NOMO-1 treated with DMSO at 0.1 percent for 48 hours (cell line): ENCODE data around the gene RPL11.
"Not testable (repeated sequence)": the region's sequence is repeated elsewhere in the genome, so short reads cannot be mapped to it uniquely, and the experiment has no call there.

Source experiments
- DNase-seq: peaks from one replicate; lab custom pipeline; 2025; ENCODE audit not compliant: unreplicated experiment; lab: John Stamatoyannopoulos, UW

RPL11 gene

DNA sequence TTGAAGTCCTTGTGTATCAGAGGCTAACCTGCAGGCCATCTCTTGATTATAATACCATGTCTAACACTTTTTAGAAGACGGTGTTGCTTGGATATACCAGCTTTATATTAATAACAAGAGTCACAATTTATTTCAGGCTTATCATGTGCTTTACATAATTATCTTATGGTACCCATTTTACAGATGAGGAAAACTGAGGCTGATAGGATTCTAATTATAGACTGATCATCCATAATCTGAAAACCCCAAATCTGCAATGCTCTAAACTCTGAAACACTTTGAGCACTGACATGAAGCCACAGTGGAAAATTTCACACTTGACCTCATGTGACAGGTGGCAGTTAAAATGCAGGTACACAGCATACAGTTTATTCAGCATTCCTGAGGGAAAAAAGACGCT lies 7.2 kb upstream of the RPL11 start:
- no peak for DNase-seq

DNA sequence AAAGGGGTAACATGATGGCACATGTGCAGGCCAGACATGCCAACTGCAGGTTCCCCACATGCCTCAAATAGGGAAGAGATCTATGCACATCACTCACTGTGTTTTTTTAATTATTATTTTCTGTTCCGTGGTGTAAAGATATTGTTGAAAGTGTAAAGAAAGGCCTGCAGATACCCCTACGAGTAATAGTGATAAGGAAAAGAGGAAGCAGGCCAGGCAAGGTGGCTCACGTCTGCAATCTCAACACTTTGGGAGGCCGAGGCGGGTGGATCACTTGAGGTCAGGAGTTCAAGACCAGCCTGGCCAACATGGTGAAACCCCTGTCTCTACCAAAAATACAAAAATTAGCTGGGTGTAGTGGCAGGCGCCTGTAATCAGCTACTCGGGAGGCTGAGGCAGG lies 6.4 kb upstream of the RPL11 start:
- DNase-seq = not testable (repeated sequence)

DNA sequence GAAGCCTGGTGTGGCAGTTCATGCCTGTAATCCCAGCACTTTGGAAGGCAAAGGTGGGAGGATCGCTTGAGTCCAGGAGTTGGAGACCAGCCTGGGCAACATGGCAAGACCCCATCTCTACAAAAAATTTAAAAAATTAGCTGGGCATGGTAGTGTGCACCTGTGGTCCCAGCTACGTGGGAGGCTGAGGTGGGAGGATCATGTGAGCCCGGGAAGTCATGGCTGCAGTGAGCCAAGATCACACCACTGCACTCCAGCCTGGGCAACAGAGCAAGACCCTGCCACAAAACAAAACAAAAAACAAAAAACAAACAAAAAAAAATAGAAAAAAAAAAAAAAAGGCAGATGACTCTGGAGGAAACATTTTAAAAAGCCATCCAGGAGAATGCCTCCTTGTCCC lies 3.9 kb upstream of the RPL11 start:
- DNase-seq = not testable (repeated sequence)

DNA sequence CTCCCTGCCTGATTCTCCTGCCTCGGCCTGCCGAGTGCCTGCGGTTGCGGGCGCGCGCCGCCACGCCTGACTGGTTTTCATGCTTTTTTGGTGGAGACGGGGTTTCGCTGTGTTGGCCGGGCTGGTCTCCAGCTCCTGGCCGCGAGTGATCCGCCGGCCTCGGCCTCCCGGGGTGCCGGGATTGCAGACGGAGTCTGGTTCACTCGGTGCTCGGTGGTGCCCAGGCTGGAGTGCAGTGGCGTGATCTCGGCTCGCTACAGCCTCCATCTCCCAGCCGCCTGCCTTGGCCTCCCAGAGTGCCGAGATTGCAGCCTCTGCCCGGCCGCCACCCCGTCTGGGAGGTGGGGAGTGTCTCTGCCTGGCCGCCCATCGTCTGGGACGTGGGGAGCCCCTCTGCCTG lies 3.3 kb upstream of the RPL11 start:
- not testable (repeated sequence) for DNase-seq

DNA sequence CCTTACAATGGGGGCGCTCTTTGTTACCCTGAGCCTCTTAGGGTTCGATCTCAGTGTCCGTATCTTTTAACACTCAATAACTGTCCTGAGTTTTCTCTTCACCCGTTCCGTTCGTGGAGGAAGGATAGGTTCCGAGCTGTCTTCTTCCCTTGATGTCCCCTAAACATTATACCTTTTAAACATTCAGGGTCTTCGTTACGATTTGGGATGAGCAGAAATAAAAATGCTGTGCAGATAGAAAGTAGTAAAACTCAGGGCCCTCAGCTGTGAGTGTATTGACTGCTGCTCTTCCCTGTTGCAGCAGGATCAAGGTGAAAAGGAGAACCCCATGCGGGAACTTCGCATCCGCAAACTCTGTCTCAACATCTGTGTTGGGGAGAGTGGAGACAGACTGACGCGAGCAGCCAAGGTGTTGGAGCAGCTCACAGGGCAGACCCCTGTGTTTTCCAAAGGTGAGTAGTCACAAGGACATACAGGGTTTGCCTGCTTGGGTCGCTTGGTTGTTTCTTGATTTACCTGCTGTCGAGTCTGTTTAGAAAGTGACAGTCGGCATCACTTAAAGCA lies 784 bp downstream of the RPL11 start:
- DNase-seq = no peak

DNA sequence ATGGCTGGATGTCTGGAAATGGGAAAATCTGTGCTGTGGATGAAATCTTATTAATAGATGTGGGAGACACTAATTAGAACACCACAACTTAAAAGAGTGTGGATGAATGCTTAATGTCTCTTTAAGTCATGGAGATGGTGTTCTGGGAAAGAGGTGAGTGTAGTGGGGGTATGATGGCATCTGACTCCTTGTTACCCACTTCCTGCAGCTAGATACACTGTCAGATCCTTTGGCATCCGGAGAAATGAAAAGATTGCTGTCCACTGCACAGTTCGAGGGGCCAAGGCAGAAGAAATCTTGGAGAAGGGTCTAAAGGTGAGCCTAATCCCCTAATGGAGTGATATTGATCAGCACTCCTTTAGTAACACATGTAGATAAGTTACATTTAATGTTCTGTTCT lies 2.0 kb downstream of the RPL11 start:
- no peak for DNase-seq

DNA sequence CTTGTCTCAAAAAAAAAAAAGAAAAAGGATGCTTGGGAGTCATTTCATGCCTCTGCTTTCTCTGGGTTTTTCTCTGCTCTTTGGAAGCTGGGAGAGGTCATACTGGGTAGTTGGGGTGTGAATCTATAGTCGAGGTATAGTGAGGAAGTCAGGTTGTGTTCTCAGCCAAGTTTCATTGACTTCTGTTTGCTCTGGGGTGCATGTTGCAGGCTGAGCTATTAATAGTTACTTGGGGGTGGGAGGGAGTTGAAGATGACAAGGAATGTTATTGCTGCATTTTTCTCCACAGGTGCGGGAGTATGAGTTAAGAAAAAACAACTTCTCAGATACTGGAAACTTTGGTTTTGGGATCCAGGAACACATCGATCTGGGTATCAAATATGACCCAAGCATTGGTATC lies 2.8 kb downstream of the RPL11 start:
- DNase-seq = no peak

DNA sequence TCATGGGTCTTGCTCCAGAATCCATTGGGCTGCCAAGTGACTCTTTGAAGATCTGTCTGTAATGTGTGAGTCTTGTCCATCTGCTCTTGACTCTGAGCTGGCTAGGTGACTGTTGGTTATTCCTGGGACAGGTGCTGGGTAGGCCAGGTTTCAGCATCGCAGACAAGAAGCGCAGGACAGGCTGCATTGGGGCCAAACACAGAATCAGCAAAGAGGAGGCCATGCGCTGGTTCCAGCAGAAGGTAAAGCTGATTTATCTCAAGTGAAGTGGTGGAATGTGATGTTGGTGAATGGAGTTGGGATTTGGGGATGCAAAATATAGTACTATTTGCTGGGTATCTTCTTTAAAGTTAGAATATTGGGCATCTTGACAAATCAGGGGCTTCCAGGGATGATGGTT lies 4.1 kb downstream of the RPL11 start:
- no peak for DNase-seq

DNA sequence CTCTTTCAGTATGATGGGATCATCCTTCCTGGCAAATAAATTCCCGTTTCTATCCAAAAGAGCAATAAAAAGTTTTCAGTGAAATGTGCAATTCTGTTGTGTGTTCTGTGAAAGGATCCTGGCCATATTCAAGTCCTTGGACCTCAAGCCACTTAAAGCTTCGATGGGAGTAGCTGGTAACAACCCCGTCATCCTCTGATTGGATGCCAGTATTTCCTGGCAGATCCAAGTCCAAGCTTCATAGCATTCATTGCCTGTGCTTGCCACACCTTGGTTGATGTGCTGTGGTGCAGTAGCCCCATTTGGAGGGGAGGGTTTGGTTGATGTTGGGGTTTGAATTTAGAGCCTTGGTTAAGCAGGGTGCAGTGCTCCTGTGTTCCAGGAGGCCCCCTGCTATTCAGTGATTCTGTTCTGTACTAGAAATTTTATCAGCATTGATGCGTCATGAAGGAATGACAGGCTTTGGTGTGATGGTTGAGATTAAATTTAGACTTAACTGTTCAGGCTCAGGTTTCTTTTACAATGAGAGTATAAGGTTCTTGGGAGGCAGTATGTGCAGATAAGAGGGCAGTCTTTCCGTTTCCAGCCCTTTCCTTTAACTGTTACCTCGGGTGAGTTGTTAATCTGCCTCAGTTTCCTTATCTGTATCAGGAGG lies 4.9 kb downstream of the RPL11 start:
- DNase-seq = no peak

DNA sequence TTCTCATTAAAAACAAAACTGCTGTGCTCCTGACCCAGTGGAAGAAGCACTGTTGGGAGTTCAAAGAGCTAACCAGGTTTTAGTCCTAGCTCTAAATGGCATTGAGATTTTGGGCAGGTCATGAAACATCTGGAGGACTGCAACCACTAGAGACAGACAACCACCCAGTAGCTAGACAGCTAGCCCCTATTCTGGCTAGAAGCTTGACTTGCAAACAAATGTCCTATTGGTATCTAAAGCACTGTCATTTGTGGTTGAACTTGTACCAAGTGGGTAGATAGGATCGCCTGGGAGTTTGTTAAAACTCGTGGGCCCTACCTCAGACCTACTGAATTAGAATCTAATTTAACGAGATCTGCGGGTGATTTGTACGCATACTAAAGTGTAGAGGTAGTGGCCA lies 6.9 kb downstream of the RPL11 start:
- no peak for DNase-seq

DNA sequence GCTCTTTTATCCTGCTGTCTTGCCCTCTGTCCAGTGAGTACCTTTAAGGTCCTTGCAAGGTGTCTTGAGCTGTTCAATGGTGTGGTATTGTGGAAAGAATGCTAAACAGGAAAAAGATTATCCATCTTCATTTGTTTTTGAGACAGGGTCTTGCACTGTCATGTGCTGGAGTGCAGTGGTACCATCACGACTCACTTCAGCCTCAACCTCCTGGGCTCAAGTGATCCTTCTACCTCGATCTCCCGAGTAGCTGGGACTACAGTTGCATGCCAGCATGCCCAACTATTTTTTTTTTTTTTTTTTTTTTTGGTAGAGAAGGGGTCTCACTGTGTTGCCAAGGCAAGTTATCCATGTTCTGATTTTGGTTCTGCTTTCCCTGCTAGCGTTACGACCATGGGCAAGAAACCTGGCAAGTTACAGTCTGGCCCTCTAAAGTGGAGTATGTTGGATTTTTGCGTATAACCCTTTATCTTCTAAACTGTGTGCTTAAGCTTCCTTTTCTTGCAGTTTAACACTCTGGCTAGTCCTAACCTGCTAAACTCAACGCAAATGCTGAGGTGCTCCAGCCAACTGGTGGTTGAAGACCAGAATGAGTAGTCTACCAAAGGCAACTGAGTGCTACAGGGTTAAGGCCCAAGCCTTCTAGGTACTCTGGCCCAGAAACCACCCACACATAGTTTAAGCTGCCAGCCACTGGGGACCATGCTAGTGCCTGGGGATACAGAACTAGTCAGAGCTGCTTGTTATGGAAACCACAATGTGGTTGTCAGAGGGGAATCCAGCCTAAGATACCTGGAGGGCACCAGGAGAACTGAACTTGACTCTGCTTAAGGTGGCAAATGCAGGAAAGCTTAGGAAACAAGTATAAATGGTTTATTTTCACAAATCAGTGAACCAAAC lies 7.9 kb downstream of the RPL11 start:
- DNase-seq = no peak

DNA sequence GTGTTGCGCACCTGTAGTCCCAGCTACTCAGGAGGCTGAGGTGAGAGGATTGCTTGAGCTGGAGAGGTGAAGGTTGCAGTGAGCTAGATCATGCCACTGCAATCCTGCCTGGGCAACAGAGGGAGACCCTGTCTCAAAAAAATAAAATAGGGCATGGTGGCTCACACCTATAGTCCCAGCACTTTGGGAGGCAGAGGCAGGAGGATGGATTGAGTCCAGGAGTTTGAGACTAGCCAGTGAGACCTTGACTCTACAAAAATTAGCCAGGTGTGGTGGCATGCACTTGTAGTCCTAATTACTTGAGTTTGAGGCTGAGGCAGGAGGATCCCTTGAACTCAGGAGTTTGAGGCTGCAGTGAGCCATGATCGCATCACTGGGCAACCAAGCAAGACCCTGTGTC lies 9.7 kb downstream of the RPL11 start:
- DNase-seq = no peak

DNA sequence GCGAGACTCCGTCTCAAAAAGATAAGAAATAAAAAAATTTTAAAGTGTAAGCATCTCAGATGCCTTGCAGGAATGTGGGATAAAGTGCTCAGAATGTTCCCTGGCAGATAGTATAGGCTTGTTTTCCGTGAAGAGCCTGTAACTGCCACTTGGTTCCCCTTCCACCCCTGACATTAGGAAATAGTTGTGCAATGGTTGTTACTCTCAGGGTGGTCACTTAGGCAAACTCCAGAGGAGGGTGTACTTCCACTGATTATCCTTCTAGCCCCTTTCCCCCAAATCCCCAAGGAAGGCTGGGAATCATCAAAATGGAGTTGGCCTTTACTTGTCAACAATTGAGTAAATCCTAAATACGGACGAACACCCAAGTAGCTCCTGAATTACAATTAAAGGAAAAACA lies 10.4 kb downstream of the RPL11 start:
- no peak for DNase-seq

DNA sequence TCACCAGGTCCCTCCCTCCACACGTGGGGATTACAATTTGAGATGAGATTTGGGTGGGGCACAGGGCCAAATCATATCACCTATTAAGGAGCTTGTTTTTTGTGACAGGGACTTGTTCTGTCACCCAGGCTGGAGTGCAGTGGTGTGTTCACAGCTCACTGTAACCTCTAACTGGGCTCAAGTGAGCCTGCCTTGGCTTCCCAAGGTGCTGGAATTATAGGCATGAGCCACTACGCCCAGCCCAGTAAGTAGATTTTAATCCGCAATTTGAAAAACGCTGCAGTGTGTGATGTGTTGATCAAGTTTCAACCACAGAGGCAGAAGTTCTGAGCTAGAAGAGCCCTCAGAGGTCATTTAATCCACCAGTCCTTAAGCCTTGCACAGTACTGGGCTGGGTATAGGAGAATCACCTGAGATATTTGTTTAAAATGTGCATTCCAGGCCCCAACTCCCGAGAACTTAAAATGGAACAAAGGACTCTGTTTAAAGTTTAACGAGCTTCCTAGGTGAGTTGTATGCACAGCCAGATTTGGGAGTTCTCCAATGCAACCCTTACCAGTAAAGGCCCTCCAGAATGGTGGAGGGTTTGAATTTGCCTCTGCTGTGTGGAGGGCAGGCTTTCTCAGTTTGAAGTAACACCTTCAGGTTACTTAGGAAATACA lies 13.4 kb downstream of the RPL11 start:
- no peak for DNase-seq

DNA sequence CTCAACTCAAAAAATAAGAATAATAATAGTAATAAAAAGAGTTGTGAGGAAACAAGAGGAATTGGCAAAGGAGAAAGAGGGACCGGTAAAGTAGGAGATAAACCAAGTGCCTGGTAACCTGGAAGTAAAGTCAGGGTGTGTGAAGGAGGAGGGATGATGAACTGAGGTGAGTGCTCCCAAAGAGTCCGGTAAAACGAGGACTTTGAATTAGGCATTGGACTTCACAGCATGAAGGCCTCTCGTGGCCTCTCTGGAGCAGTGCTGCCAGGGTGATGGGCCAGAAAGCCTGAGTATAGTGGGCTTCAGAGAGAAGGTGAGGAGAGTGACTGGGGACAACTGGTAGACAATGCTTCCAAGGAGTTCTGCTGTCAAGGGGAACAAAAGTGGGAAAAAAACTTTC lies 17.6 kb downstream of the RPL11 start:
- no peak for DNase-seq

DNA sequence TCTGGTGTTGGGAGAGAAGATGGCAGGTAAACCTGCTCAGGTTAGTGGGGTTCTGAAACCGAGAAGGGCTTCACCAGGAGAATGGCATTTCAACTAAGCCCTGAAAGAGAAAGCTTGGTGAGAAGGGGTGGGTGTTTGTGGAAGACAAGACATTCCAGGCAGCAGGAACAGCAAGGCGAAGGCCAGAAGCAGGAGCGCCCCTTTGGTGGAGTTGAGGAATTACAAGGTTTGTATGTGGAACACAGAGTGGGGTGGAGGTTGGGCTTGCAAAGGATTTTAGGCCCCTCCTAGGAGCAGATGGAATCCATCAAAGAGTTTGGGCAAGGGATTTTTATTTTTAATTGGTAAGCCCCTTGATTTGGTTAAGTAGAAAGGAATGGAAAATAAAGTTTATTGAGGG lies 26.9 kb downstream of the RPL11 start:
- no peak for DNase-seq

DNA sequence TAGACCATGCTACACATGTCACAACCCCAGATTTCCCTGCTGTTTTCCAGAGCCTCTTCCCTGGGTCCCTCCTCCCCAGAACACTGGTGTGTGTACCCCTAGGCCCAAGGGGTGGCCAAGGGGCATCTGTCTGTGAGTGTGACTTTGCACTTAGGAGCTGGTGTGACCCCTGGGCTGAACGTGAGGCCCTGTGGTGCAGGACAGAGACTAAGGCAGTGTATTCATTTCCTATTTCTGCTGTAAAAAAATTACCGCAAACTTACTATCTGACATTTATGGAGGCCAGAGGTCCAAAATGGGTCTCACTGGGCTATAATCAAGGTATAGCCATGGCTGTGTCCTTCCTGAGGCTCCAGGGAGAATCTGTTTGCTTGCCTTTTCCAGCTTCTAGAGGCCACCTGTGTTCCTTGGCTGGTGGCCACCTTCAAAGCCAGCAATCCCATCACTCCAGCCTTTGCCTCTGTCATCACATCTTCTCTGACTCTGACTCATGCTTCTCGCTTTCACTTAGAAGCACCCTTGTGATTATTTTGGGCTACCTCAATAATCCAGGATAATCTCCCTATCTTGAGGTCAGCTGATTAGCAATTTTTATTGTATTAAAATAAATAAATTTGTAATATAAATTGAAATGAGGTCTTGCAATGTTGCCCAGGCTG lies 27.7 kb downstream of the RPL11 start:
- no peak for DNase-seq

DNA sequence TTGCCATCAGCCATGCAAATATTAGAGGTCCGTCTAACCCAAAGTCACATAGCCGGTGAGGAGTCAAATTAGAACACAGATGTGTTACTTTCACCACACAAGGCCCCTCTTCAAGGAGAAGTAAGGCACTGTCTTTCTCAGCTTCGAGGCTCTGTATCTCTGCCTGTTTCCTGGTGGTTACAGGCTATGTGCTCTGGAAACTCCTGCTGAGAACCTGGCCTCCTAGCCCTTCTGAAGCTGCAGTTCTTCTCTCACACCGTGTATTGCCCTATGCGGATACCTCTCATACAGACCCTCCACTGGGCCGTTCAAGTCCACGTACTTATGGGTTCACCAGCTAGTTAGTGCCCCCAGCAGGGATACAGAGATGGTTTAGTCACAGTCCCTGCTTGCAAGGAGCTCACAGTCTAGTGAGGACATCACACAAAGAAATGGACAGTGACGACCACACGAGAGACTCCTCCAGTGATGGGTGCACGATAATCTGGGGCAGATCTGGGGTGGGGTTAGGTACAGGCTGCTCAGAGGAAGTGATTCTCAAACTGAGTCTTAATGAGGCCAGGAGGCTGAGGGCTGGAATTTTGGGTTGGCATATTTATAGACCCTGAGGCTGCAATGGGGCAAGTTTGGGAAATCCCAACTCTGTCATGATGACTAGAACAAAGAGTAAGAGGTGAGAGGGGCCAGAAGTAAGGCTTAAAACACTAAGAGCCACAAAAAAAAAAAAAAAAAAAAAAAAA lies 28.8 kb downstream of the RPL11 start:
- DNase-seq = no peak

DNA sequence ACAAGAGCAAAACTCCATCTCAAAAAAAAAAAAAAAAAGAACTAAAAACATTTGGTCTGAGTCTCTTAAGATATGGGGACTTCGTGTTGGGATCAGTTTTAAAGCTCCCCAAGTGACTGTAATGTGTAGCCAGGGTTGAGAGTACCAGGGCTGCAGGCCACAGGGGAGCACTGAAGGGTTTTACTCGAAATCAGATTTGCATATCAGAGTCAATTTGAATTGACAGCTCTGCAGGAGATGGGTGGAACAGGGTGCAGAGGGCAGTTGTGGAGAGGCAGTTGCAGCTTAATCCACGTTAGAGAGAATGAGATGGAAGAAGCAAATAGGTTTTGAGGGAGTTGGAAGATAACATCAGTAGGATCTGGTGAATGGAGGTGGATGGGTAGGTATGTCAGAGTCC lies 31.0 kb downstream of the RPL11 start:
- DNase-seq = no peak

DNA sequence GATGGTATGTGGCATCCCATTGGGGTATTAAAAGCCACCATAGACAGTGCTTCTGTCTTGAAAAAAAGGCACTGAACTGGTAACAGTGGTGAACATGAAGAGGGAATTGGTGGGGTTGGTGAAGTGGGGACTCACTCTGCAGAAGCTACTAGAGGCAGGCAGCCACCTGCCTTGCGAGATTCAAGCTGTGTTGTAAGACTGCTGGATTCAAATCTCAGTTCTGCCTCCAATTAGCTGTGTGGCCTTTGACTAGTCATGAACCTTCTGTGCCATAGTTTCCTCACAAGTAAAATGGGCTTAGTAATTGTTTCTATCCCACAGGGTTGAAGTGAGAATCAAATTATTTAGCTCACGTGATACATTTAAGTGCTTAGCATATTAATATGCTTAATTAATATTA lies 35.1 kb downstream of the RPL11 start:
- no peak for DNase-seq
